Hepatocyte (in vitro differentiated cells): ENCODE results near the gene PTPRD. TPM values are rescaled to one million over a fixed set of nuclear protein-coding genes. Genes with fewer than 3 reads are reported as not detected.

Experiments
- DNase-seq: peaks from one replicate; pipeline ENCODE4 v3.0.0-alpha.2; 2016; ENCODE audit warnings: low spot score
- H2AFZ ChIP-seq: fragments of 200-600 bp; sonication (generic); 2 replicates; pipeline ENCODE4 v1.6.0; 2016; ENCODE audit warnings: antibody characterized with exemption, mild to moderate bottlenecking
- H3K27ac ChIP-seq: fragments of 200-600 bp; sonication (generic); 2 replicates; pipeline ENCODE4 v1.5.1; 2016; ENCODE audit warnings: mild to moderate bottlenecking
- H3K27me3 ChIP-seq: fragments of 200-600 bp; sonication (generic); 2 replicates; pipeline ENCODE4 v1.6.1; 2016
- H3K36me3 ChIP-seq: fragments of 200-600 bp; sonication (generic); replicated peaks from 2 replicates; pipeline ENCODE4 v1.5.1; 2016; ENCODE audit warnings: low read depth; ENCODE audit not compliant: insufficient read depth
- H3K4me1 ChIP-seq: fragments of 200-600 bp; sonication (generic); 2 replicates; pipeline ENCODE4 v1.5.1; 2016; ENCODE audit warnings: mild to moderate bottlenecking, moderate library complexity; ENCODE audit not compliant: insufficient read depth
- H3K4me2 ChIP-seq: fragments of 200-600 bp; sonication (generic); 2 replicates; pipeline ENCODE4 v1.6.0; 2016
- H3K4me3 ChIP-seq: fragments of 200-600 bp; sonication (generic); 2 replicates; pipeline ENCODE4 v1.5.1; 2016; ENCODE audit warnings: mild to moderate bottlenecking
- H3K79me2 ChIP-seq: fragments of 200-600 bp; sonication (generic); 2 replicates; pipeline ENCODE4 v1.6.0; 2017; ENCODE audit warnings: mild to moderate bottlenecking
- H3K9me2 ChIP-seq: fragments of 200-600 bp; sonication (generic); replicated peaks from 2 replicates; pipeline ENCODE4 v1.6.0; 2017; ENCODE audit warnings: mild to moderate bottlenecking; ENCODE audit not compliant: insufficient read depth
- H3K9me3 ChIP-seq: fragments of 200-600 bp; sonication (generic); 2 replicates; pipeline ENCODE4 v1.5.1; 2016; ENCODE audit warnings: low read depth, mild to moderate bottlenecking
- H4K20me1 ChIP-seq: fragments of 200-600 bp; sonication (generic); 2 replicates; pipeline ENCODE4 v1.6.0; 2016; ENCODE audit warnings: mild to moderate bottlenecking; ENCODE audit not compliant: insufficient read depth, poor library complexity, severe bottlenecking
- CTCF ChIP-seq: fragments of 200-600 bp; sonication (generic); IDR thresholded peaks from 2 replicates; pipeline ENCODE4 v1.5.1; 2016; ENCODE audit warnings: antibody characterized with exemption, mild to moderate bottlenecking; ENCODE audit not compliant: poor library complexity
- EZH2 ChIP-seq: fragments of 200-600 bp; sonication (generic); IDR thresholded peaks from 2 replicates; pipeline ENCODE4 v1.6.1; 2016; ENCODE audit warnings: antibody characterized with exemption, mild to moderate bottlenecking, borderline replicate concordance
- EZH2phosphoT487 ChIP-seq: fragments of 200-600 bp; sonication (generic); IDR thresholded peaks from one replicate; pipeline ENCODE4 v1.6.1; 2018; ENCODE audit warnings: antibody characterized with exemption, mild to moderate bottlenecking, low read depth, moderate library complexity; ENCODE audit not compliant: unreplicated experiment, severe bottlenecking
- WGBS: methylation state at CpG from one replicate; pipeline ENCODE4 v1.1.6; 2016; ENCODE audit warnings: low lambda C conversion rate; ENCODE audit errors: missing lambda C conversion rate; 5-methylcytosine and 5-hydroxymethylcytosine counted together
- polyA plus RNA-seq: library from polyadenylated mRNA; unstranded; fragments of >200 nt; fragmentation: Nextera tagmentation; extraction: Ambion mirVana; gene quantifications from 2 replicates; pipeline ENCODE4 v1.2.1, GENCODE V29; 2016
- total RNA-seq: library from RNA; depleted of rRNA; stranded (reverse); fragments of >200 nt; gene quantifications from 2 replicates; pipeline ENCODE4 v1.2.3, GENCODE V29; 2014

Gene PTPRD
- total and polyA plus RNA-seq, 2 experiments from 2014 or later, result 6.5 to 77.6 TPM

- Histone ChIP-seq H3K79me2 (no peaks in the 10 kb centered on the region), H3K4me3 (no peak overlapping the region), H4K20me1 (no peaks in the 10 kb centered on the region), H3K9me2 (no peaks in the 10 kb centered on the region), H3K9me3 (no peaks in the 10 kb centered on the region), H3K27ac (no peak overlapping the region), H2AFZ (no peak overlapping the region), H3K36me3 (no peaks in the 10 kb centered on the region), H3K27me3 (no peaks in the 10 kb centered on the region), H3K4me1 (no peaks in the 10 kb centered on the region), H3K4me2 (no peak overlapping the region)
- no peak for DNase-seq
- TF ChIP-seq EZH2phosphoT487, result no peak
- TF ChIP-seq EZH2, result no peak
- no peak for TF ChIP-seq CTCF
These were observed 580.6 kb downstream of the PTPRD start for GRCh38 chr9:10032166-10032565.

- Histone ChIP-seq H2AFZ (no peak overlapping the region), H3K36me3 (no peaks in the 10 kb centered on the region), H4K20me1 (no peaks in the 10 kb centered on the region), H3K79me2 (no peaks in the 10 kb centered on the region), H3K9me2 (no peaks in the 10 kb centered on the region), H3K4me2 (no peak overlapping the region), H3K4me3 (no peak overlapping the region), H3K4me1 (no peaks in the 10 kb centered on the region), H3K27me3 (no peaks in the 10 kb centered on the region), H3K9me3 (no peaks in the 10 kb centered on the region), H3K27ac (no peak overlapping the region)
- TF ChIP-seq CTCF (no peak), EZH2phosphoT487 (no peak), EZH2 (no peak)
- DNase-seq, result no peak
- WGBS, result 81% methylated on average over 5 of the region's 5 CpGs
These were observed 586.3 kb downstream of the PTPRD start for GRCh38 chr9:10026443-10026984.

- H3K27me3 ChIP-seq, result no peaks in the 10 kb centered on the region
- H4K20me1 ChIP-seq, result no peaks in the 10 kb centered on the region
- no peaks in the 10 kb centered on the region for H3K36me3 ChIP-seq
- DNase-seq, result no peak
- no peaks in the 10 kb centered on the region for H3K9me3 ChIP-seq
- H3K27ac ChIP-seq, result no peak overlapping the region
- H2AFZ ChIP-seq, result no peak overlapping the region
- 64% methylated on average over 1 of the region's 1 CpG for whole genome bisulfite sequencing
- H3K9me2 ChIP-seq, result no peaks in the 10 kb centered on the region
- H3K4me1 ChIP-seq, result no peaks in the 10 kb centered on the region
- no peak for TF ChIP-seq EZH2phosphoT487
- no peak for TF ChIP-seq CTCF
- no peak for TF ChIP-seq EZH2
- H3K79me2 ChIP-seq, result no peaks in the 10 kb centered on the region
- H3K4me2 ChIP-seq, result no peak overlapping the region
- H3K4me3 ChIP-seq, result no peak overlapping the region
These were observed 597.0 kb downstream of the PTPRD start for GRCh38 chr9:10015755-10016154.

GRCh38 chr9:10014889-10015288, 597.9 kb downstream of the PTPRD start:
- no peaks in the 10 kb centered on the region for H3K79me2 ChIP-seq
- no peak overlapping the region for H3K27ac ChIP-seq
- no peak for DNase-seq
- H3K4me2 ChIP-seq, result no peak overlapping the region
- H3K4me3 ChIP-seq, result no peak overlapping the region
- TF ChIP-seq EZH2 (no peak), EZH2phosphoT487 (no peak), CTCF (no peak)
- H3K9me2 ChIP-seq, result no peaks in the 10 kb centered on the region
- 88% methylated on average over 2 of the region's 2 CpGs for WGBS
- no peak overlapping the region for H2AFZ ChIP-seq
- no peaks in the 10 kb centered on the region for H4K20me1 ChIP-seq
- no peaks in the 10 kb centered on the region for H3K36me3 ChIP-seq
- H3K9me3 ChIP-seq, result no peaks in the 10 kb centered on the region
- H3K4me1 ChIP-seq, result no peaks in the 10 kb centered on the region
- H3K27me3 ChIP-seq, result no peaks in the 10 kb centered on the region
